GM18951 (cell line): ENCODE results near the gene CLSTN2.

ENCODE experiments used
- POLR2A ChIP-seq: IDR thresholded peaks from 4 replicates; pipeline ENCODE4 v1.6.1; 2011; ENCODE audit warnings: mild to moderate bottlenecking; ENCODE audit not compliant: insufficient read length, insufficient read depth; ENCODE audit errors: extremely low read depth
- in situ Hi-C: fragments of 300-500 bp; cut with MboI; formaldehyde crosslinking; loops from one replicate; pipeline ENCODE4 v1.12.0; 2022; ENCODE audit warnings: low sequenced_read_pairs, mixed read lengths, inconsistent platforms; ENCODE audit not compliant: unreplicated experiment

The CLSTN2 gene

GRCh38 chr3:140088513-140088912, 153.5 kb downstream of the CLSTN2 start:
- no peak for TF ChIP-seq POLR2A
- in situ Hi-C loops, result no loop called here

GRCh38 chr3:140089403-140090072, 154.6 kb downstream of the CLSTN2 start:
- in situ Hi-C loops, result no loop called here
- no peak for TF ChIP-seq POLR2A

- in situ Hi-C loops, result no loop called here
- TF ChIP-seq POLR2A, result no peak
These were observed 156.2 kb downstream of the CLSTN2 start for GRCh38 chr3:140091143-140091542.

- in situ Hi-C loops, result no loop called here
- no peak for TF ChIP-seq POLR2A
These were observed 158.0 kb downstream of the CLSTN2 start for GRCh38 chr3:140092848-140093536.

GRCh38 chr3:140093742-140094141, 158.8 kb downstream of the CLSTN2 start:
- in situ Hi-C loops, result no loop called here
- TF ChIP-seq POLR2A, result no peak

DNA sequence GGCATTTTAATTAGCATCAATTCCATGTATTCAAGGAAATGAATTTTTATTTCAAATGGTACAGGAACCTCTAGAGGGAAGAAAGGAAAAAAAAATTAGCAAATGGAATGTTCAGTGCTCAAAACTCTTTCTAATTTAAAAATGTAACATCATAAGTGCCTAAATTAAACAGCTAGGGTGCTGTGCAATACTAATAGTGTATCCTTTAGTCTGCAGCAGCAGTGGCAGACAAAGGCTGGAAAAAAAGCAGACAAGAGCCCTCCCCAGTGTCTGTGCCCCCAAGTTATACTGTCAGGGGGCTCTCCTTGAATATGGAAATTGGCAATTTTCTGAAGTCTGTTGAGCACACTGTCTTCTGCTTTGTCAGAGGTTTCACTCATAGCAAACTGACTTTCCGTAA, 159.5 kb downstream of the CLSTN2 start:
- in situ Hi-C loops, result no loop called here
- TF ChIP-seq POLR2A, result no peak

GRCh38 chr3:140096037-140096436, 161.1 kb downstream of the CLSTN2 start:
- TF ChIP-seq POLR2A, result no peak
- in situ Hi-C loops, result no loop called here

- in situ Hi-C loops, result no loop called here
- no peak for TF ChIP-seq POLR2A
These were observed 163.1 kb downstream of the CLSTN2 start for GRCh38 chr3:140097874-140098635.

GRCh38 chr3:140100479-140100878, 165.5 kb downstream of the CLSTN2 start:
- in situ Hi-C loops, result loop anchor here (25.0 kb wide), 1 partner anchor 762 kb away; no protein-coding TSS in a partner anchor
- no peak for TF ChIP-seq POLR2A

DNA sequence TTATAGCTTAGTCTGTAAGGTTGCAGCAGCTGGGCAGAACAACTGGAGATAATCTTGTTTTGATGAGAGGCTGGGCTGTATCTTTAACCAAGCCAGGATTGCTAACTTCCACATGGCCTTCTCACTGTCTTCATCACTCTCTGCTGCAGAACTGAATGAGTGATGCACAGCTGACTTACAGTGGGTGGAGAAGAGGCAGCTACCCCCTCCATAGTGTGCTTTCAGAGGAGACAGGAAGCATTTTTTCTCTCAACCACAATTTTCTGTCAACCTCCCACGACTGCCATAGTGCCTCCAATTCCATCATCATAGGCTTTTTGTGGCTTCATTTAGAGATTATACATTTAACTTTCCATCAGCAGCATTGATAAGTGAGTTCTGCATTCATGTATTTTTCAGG, 168.2 kb downstream of the CLSTN2 start:
- no peak for TF ChIP-seq POLR2A
- in situ Hi-C loops, result loop anchor here (25.0 kb wide), 1 partner anchor 759 kb away; no protein-coding TSS in a partner anchor

DNA sequence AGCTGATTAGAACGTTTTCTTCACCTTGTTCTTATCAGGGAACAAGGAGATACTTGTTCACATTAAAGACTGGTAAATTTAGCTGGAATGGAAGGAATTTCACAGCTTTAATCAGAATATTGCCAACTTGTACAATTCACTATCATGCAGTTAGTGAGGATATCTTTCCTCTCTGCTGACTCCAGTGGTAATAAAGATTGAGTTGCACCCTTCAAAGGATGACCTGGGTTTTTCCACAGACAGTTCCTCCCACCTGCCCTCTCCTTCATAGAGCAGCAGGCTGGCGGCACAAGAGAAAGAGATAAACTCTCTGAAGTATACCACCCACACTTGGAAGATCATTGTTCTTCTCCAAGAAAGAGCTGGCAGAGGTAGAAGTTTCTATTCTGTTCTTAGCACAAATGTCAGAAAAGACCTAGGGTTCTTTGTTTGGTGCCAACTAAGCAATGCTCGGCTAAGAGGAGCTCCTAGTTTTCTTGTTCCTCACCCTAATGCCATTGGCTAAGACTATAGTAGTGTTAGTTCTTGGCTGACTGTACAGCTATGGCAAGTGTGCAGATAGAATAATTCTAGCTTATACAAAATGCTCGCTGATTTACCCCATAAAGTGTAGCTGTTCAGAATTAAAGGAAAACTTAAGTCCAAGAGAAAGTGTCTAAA, 169.1 kb downstream of the CLSTN2 start:
- in situ Hi-C loops, result loop anchor here (25.0 kb wide), 1 partner anchor 758 kb away; no protein-coding TSS in a partner anchor
- no peak for TF ChIP-seq POLR2A

DNA sequence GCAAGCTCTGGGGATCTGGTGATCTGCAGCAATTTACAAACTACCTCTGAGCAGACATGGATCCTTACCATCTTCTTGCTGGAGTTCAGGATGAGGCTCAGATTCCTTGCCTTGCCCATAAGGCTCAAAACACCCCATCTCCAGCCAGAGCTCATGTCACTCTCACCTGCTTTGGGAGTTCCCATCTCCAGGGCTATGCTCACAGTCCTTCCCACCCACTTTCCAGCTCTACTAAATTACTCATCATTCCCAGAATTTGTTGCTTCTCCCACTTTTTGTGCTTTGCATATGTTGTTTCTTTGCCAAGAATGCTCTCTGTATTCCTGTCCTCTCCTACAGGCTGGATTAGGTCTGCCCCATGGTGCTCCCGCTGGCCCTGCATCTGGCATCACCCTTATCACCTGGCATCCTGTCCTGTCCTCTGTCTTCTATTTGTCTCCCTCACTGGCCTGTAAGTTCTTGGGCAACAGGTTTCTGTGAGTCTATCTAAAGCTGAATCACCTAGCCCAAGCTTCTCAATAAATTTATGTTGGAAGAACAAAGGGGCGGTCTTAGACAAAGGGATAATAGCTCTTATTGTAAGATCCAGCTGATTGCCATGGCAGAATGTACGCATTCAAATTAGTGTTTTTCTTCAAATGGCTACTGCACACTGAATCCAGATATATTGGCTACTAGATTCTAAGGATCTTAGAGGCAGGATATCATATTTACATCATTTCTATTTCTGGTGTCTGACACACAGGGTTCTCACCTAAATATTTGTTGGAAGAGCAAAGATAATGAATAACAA, 179.2 kb downstream of the CLSTN2 start:
- TF ChIP-seq POLR2A, result no peak
- in situ Hi-C loops, result loop anchor here (25.0 kb wide), 1 partner anchor 748 kb away; no protein-coding TSS in a partner anchor
